ENCODE measurements around the gene DDX49. TPM values are rescaled to one million over a fixed set of nuclear protein-coding genes. Genes with fewer than 3 reads are reported as not detected.
A peak's percentile ranks its signal among the peaks of the same experiment; 100 is the strongest.
"Not testable (repeated sequence)": the region's sequence is repeated elsewhere in the genome, so short reads cannot be mapped to it uniquely, and the experiment has no call there.

DDX49 gene
- polyA plus RNA-seq, 10 donors, result 27.4 to 45.6 (median 35.3) TPM

DNA sequence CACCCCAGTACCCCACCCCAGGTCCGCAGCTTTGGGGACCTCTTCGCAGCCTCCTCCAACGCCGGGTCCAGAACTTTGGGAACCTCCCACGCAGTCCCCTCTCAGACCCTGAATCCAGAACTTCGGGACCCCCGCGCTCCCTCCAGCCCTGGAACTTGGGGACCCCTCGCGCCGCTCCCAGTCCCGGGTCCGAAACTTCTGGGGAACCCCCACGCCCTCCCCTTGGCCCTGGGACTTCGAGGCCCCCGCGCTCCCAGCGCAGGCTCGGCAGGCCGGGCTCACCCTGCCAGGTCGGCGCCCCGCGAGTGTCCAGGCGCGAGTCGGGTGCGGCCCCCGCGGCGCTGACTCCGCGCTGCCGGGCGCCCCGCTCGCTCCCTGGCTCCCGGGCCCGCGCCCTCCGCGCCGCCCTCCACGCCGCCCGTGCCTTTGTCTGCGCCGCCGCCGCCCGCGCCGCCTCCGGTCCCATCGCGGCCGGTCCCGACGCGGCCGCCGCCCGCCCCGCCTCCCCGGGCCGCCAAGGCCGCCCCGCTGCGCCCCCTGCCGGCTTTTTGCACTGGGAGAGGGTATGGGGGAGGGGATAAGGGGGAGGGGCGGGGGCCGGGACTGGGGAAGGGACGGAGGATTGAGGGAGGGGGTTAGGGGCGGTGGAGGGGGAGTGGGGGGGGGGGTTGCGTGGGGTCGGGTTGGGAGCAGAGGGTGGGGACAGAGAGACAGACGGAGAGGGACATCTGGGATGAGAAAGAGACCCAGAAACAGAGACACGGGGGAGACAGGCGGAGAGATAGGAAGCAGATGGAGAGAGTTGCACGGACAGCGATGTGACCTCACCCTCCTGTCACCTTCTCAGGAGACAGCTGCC is 21.5 kb downstream of the DDX49 start, which contains the start of gene HOMER3:
TSS of gene HOMER3 (minus strand) at position 449 of the 859 bp plus-strand sequence. CDS start 2,235 bp downstream, outside the sequence.
- peak; percentile 68 to 83 (median 82) for DNase-seq

DNA sequence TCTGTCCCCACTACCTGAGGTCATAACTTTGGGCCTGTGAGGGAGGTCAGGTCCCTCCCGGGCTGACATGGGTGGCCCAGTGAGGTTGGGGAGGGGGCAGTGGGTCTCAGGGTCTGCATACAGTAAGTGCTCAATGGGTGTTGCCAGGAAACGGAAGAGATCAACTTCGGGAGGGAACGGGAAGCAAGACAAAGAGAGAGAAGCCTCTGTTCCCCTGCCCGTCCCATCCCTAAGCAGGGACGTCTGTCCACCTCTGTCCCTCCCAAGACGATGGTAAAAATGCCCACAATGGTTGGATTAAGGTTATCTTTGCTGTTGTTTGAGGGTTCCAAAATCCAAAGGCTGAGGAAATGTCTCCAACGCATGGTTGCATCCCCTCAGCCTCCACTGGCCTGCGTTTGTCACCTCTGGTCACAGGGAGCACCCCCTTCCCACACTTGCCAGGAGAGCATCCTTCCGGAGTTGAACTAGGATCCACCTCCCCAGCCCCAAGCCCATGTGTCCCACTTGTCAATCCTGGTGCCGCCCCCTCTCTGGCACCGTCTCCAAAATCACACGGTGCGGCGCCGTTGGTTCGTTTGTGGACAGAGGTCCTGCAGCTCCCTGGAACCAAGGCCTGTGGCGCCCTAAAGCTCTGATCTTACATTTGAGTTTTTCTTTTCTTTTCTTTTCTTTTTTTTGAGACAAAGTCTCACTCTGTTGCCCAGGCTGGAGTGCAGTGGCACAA is 22.3 kb downstream of the DDX49 start:
- DNase-seq, result peak in 1 of 3 donors; percentile 40

DNA sequence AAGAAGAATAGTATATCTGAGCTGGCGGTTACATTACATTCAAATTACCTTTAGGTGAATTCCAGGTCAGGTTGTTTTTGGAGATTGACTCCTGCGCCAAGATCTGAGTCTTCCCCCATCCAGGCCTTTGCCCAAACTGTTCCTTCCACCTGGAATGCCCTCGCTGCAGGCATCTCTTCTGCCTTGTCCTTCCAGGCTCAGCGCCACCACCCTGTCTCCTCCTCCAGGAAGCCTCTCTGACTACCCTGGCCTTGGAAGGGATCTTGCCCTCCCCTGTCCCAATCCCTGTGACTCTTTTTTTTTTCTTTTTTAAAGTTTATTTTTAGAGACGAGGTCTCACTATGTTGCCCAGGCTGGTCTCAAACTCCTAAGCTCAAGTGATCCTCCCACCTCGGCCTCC is 23.2 kb downstream of the DDX49 start:
- DNase-seq, result no peak

DNA sequence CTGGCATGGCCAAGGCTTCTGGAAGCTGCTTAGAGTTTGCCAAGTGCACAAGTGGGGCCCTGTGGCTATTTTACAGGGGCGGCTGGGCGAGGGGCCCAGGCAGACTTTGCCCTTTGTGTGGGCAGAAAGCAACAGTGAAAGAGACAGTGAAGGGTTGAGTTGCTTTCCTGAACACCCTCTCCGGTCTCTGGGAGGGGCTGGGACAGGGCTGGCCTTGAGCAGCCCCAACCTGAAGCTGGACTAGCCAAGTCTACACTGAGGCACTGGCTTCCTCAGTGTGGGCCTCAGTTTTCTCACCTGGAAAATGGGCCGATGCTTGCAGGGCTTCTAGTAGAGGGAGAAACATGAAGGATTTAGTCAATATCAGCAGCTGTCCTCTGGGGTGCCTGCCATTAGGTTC is 23.9 kb downstream of the DDX49 start:
- no peak for DNase-seq

DNA sequence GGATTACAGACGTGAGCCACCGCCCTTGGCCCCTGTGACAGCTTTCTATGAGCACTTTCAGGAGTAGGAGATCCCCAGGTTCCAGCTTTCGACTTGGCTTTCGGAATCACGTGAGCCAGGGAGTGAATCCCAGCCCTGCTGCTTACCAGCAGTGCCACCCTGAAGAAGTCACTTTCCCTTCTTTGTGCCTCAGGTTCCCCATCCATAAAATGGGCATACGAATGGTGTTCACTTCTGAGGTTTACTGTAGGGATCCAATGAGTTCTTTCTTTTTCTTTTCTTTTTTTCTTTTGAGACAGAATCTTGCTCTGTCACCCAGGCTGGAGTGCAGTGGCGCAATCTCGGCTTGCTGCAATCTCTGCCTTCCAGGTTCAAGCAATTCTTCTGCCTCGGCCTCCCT is 25.8 kb downstream of the DDX49 start:
- no peak for DNase-seq

DNA sequence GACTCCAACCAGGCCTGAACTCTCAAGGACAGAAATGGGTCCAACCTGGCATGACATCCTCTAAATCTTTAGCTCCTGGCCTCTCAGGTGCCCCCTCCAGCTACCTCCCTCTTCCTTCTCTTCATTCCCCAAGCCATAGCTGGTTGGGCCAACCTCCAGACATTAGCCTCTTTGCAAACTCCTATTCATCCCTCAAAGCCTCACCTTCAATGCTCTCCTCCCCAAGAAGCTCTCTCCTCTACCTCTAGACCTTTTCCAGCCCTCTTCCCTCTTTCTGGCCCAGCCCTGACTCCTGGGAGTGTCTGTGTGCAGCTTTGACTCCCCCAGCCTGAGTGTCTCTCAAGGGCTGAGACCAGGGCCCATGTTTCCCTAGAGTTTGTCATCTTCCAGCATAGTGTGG is 26.8 kb downstream of the DDX49 start:
- DNase-seq, result no peak

DNA sequence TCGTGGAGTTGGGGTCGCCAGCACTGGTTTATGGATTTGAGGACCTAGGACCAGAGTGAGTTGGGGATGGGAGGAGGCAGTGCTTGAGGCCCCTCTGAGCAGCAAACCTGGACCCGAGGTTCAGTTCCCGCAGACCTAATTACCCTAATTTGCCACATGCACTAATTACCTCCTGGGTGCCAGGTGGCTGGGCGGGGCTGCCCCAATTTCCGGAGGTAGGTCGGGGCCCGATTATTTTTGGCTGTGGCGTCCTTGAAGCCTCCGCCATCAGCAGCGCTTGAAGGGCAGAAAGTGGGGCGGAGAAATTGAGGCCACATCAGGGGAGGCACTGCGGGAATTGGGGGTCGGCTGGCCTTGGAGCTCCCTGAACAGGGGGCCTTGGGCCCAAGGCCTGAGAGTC is 27.4 kb downstream of the DDX49 start:
- no peak for DNase-seq

DNA sequence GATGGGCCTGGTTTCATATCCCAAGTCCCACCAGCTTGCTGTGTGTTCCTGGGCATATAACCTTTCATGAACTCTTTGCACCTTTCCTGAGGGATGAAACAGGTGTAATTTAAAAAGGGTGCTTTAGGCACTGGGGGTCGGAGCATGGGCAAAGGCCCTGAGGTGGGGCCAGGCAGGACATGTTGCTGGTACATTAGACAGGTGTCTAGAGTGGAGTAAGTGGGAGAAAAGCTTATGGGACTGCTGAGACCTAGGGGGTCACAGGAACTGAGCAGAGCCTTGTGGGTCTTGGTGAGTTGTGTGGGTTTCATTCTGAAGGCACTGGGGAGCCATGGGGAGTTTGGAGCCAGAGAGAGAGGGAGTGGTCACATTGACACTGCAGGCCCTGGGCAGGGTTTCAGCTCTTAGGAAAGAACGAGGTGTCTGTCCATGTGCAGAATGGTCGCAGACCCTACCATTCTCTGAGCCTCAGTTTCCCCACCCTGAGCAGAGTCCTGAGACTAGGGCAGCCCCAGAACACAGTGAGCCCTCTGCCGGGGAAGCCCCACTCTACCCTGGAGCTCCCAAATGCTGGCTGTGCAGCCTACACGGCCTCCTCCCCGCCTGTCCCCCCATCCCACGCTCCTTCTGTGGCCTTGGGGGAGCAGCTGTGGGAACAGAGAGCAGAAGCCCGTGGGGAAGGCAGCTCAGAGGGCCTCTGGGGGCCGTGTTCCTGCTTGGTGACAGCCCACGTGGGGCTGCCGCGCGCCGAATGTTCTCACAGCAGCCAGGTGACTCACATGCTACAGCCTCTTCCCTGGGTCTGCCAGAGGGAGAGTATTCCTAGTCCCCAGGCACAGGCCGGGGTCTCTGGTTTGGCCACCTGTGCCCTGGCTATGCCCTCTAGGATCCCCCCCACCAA is 28.8 kb downstream of the DDX49 start:
- no peak for DNase-seq

DNA sequence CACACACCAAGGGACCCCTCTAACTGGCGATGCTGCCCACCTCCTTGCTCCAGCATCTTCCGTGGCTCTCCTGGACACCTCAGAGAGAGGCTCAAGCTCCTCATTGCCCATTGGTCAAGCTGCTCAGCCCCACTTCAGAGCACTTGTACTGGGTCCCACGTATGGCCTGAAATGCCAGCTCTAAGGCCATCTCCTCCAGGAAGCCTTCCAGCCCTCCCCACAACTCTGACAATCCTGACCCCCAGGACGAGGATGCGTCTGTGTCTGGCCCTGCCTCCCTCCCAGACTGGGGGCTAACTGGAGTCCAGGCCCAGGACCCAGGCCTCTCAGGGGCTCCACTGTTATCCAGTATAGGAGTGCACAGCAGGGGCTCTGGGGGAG is 29.5 kb downstream of the DDX49 start:
- DNase-seq, result no peak

DNA sequence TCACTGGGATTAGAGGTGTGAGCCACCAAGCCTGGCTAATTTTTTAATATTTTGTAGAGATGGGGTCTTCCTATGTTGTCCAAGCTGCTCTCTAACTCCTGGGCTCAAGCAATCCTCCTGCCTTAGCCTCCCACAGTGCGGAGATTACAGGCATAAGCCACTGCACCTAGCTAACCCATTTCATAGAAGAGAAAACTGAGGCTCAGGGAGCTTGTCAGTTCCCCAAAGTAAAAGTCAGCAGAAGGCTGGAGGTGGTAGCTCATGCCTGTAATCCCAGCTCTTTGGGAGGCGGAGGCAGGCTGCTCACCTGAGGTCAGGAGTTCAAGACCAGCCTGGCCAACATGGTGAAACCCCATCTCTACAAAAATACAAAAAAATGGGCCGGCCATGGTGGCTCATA is 30.3 kb downstream of the DDX49 start:
- no peak for DNase-seq

DNA sequence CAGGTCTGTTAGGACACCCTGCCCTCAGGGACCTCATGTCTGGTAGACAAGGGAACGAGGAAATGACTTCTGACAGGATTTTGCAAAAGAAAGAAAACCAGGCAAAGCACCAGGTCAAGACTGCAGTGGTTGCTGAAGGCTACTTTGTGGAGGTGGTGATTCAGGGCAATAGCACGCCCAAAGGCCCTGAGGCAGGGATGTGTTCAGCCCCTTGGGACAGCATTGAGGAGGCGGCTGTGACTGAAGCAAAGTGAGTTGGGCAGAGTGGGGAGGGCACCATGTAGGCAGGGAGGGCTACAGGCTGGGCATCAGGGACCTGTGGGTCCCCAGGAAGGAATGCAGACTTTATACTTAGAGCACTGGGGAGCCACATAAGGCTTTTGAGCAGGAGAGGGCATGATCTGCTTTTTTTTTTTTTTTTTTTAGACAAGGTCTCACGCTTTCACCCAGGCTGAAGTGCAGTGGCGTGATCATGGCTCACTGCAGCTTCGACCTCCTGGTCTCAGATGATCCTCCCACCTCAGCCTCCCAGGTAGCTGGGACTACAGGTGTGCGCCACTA is 32.3 kb downstream of the DDX49 start:
- no peak for DNase-seq

DNA sequence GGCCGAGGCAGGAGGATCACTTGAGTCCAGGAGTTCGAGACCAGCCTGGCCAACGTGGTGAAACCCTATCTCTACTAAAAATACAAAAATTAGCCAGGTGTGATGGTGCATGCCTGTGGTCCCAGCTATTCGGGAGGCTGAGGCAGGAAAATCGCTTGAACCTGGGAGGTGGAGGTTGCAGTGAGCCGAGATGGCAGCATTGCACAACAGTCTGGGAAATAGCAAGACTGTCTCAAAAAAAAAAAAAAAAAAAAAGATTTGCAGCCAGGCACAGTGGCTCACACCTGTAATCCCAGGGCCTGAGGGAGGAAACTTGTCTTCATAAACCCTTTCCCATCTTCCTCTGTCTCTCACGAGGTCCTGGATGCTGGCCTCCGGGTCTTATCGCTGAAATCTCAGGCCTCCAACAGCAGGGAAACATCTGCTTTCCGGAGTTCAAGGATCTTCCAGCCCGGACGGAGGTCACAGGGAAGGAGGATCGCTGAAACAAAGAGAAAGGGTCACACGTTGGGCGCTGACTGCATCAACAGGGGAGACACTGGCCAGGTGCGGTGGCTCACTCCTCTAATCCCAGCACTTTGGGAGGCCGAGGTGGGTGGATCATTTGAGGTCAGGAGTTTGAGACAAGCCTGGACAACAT is 33.0 kb downstream of the DDX49 start:
- not testable (repeated sequence) for DNase-seq

DNA sequence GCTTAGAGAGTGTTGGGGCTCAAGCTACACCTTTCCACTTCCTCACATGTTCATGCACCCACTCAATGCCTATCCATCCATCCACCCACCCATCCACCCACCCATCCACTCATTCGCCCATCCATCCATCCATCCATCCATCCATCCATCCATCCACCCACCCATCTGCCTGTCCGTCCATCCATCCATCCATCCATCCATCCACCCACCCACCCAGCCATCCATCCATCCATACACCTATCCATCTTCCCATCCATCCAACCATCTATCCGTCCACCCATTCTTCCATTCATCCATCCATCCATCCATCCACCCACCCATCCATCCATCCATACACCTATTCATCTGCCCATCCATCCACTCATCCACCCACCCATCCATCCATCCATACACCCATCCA is 34.6 kb downstream of the DDX49 start:
- DNase-seq, result no peak

DNA sequence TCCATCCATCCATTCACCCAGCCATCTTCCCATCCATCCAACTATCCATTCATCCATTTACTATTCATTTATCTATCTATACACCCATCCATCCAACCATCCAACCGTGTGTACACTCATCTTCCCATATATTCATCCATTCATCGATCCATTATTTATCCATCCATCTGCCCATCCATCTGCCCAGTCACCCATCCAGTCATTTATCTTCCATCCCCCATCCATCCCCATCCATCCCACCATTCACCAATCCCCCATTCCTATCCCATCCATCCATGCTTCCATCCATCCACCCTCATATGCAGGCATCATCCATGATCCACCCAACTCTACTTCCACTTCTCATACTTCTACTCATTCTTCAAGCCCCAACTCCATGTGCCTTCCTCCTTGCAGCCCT is 35.5 kb downstream of the DDX49 start:
- no peak for DNase-seq

DNA sequence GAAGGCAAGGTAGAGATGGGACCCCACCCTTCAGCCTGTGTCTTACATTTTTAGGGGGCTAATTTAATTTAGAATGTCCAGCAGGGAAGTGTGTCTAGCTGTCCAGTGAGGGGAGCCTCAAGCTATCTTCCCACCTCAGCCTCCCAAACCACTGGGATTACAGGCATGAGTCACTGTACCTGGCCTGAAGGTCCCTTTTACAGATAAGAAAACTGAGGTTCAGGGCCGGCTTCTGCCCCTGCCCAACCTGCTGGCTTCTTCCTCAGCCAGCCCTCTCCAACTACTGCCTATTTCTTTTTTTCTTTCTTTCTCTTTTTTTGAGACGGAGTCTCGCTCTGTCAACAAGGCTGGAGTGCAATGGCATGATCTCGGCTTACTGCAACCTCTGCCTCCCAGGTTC is 40.9 kb downstream of the DDX49 start:
- no peak for DNase-seq

DNA sequence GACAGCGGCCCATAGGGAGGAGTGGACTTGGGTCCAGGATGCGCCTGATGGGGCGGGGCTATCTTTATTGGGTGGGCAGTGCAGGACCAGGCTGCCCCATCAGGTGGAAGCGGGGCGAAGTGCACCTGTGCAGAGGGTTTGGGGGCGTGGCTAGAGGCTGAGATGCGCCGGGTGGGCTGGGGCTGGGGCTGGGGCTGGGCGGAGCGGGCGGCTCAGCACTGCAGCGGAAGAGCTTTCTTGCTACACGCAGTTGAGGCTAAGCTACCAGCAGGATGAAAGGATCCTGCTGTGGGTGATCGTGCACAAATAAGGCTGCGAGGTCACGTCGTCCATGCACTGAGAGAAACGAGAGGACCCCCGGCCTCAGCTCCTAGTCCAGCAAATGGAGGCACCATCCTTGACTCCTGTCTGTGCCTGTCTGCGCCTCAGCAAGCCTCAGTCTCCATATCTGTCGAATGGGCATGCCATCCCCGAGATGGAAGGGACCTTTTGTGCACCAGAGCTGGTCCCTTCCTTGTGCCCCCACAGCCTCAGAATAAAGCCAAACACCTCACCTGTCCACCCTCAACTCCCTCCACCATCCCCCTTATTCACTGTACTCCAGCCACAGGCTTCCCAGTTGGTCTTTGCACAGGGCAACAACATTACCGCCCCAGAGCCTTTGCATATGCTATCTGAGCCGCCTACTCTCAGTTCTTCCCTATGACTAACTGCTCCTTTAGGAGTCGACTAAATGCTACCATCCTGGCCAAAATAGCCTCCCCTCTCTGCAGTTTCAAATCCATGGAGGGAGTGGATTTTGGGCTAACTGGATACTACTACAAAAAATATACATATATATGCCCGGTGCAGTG is 42.5 kb downstream of the DDX49 start:
- no peak for DNase-seq

DNA sequence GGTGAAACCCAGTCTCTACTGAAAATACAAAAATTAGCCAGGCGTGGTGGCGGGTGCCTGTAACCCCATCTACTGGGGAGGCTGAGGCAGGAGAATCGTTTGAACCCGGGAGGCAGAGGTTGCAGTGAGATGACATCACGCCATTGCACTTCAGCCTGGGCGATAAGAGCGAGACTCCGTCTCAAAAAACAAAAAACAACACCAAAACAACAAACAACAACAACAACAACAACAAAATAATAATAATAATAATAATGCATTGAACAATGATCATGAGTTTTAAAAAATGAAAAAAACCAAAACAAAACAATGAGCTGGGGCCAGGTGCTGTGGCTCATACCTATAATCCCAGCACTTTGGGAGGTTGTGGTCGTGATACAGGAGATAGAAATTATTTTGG is 44.6 kb downstream of the DDX49 start:
- DNase-seq, result no peak

DNA sequence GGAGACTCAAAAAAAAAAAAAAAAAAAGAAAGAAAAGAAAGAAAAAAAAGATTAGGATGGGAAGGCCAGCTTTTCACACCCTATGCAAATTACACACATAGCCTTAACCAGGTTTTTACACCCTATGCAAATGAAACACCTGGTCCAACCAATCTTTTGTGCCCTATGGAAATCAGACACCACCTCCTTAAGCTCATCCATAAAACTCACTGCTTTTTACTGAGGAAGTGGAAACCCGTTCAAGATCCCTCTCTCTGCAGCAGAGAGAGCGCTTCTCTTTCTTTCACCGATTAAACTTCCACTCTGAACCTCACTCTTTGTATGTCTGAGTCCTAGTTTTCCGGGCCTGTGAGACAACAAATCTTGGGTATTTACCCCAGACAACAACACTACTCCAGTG is 46.8 kb downstream of the DDX49 start:
- no peak for DNase-seq

DNA sequence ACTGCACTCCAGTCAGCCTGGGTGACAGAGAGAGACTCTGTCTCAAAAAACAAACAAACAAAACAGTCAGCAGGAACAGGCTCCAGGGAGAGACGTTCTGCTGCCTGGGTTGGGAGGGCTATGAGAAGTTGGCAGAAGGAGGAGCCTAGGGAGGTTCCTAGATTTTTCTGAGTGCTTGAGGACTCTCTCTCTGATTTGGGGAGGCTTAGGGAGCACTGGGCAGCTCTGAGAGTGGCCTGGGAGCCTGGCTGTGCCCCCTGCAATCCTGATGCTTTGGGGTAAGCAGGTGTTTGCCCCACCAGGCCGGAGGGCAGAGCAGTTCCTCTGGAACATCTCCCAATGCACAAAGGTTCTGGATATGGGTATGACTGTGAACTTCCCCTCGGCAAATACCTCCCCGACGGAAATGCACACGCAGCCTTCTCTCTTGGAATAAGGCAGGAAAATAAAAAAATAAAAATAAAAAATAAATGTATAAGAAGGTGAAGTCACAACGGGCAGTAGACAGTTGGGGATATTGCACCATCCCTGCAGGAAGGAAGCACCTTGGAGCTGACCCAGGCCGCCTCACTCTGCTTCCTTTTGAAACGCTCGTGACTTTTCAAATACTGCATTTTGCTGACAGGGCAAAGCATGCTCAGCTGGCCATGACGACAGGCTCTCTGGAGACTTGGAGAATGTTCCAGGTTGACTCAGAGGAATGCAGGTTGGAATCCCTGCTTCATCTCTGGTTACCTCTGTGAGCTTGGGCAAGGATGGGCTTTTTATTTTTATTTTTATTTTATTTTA is 48.0 kb downstream of the DDX49 start:
- DNase-seq, result peak; percentile 33 to 68 (median 42)
